ENCODE measurements around the gene ZNF692.

Gene ZNF692

GRCh38 chr1:248814351-248814750 is 44.5 kb downstream of the ZNF692 start:
- Histone ChIP-seq H3K9ac (no peak overlapping the region), H3K79me2 (no peaks in the 10 kb centered on the region), H2AFZ (no peak overlapping the region), H3K36me3 (ENCODE audit: control insufficient read depth, insufficient read depth, low read length) (no peaks in the 10 kb centered on the region), H3K4me1 (no peaks in the 10 kb centered on the region), H3K9me3 (ENCODE audit: control insufficient read depth, low read length) (no peaks in the 10 kb centered on the region), H3K4me3 (ENCODE audit: low read depth, low read length) (no peak overlapping the region), H3K27me3 (ENCODE audit: control insufficient read depth, insufficient read depth, low read length) (no peaks in the 10 kb centered on the region), H3K27ac (no peak overlapping the region), H3K4me2 (ENCODE audit: low read length) (no peak overlapping the region)
- no peak for TF ChIP-seq CTCF (IDR thresholded peaks at IDR 0.05)

GRCh38 chr1:248813546-248813945 is 45.3 kb downstream of the ZNF692 start:
- Histone ChIP-seq H3K27me3 (ENCODE audit: control insufficient read depth, insufficient read depth, low read length) (no peaks in the 10 kb centered on the region), H3K9ac (no peak overlapping the region), H3K4me2 (ENCODE audit: low read length) (no peak overlapping the region), H3K4me3 (ENCODE audit: low read depth, low read length) (no peak overlapping the region), H3K9me3 (ENCODE audit: control insufficient read depth, low read length) (no peaks in the 10 kb centered on the region), H2AFZ (no peak overlapping the region), H3K4me1 (no peaks in the 10 kb centered on the region), H3K27ac (no peak overlapping the region), H3K36me3 (ENCODE audit: control insufficient read depth, insufficient read depth, low read length) (no peaks in the 10 kb centered on the region), H3K79me2 (no peaks in the 10 kb centered on the region)
- no peak for TF ChIP-seq CTCF (IDR thresholded peaks at IDR 0.05)

- Histone ChIP-seq H3K27me3 (ENCODE audit: control insufficient read depth, insufficient read depth, low read length) (no peaks in the 10 kb centered on the region), H3K36me3 (ENCODE audit: control insufficient read depth, insufficient read depth, low read length) (no peaks in the 10 kb centered on the region), H3K4me1 (no peaks in the 10 kb centered on the region), H3K9me3 (ENCODE audit: control insufficient read depth, low read length) (no peaks in the 10 kb centered on the region), H3K4me2 (ENCODE audit: low read length) (no peak overlapping the region), H2AFZ (no peak overlapping the region), H3K9ac (no peak overlapping the region), H3K27ac (no peak overlapping the region), H3K79me2 (no peaks in the 10 kb centered on the region), H3K4me3 (ENCODE audit: low read depth, low read length) (no peak overlapping the region)
- TF ChIP-seq CTCF (IDR thresholded peaks at IDR 0.05) = no peak
Observed at GRCh38 chr1:248812736-248813425, 46.0 kb downstream of the ZNF692 start.

- Histone ChIP-seq H2AFZ (no peak overlapping the region), H3K27me3 (ENCODE audit: control insufficient read depth, insufficient read depth, low read length) (no peaks in the 10 kb centered on the region), H3K9ac (no peak overlapping the region), H3K79me2 (no peaks in the 10 kb centered on the region), H3K4me3 (ENCODE audit: low read depth, low read length) (no peak overlapping the region), H3K4me1 (no peaks in the 10 kb centered on the region), H3K36me3 (ENCODE audit: control insufficient read depth, insufficient read depth, low read length) (no peaks in the 10 kb centered on the region), H3K27ac (no peak overlapping the region), H3K4me2 (ENCODE audit: low read length) (no peak overlapping the region), H3K9me3 (ENCODE audit: control insufficient read depth, low read length) (no peaks in the 10 kb centered on the region)
- TF ChIP-seq CTCF (IDR thresholded peaks at IDR 0.05) = no peak
Observed at GRCh38 chr1:248811514-248812490, 47.1 kb downstream of the ZNF692 start.

All from parathyroid adenoma (tissue), 2 donors.